Pancreas (tissue), 10 donors: ENCODE measurements around the gene RHOU. TPM values are rescaled to one million over a fixed set of nuclear protein-coding genes. Genes with fewer than 3 reads are reported as not detected.

ENCODE experiments used
- ATAC-seq, 4 donors: fragments of 200-7000 bp; cut with Tn5 transposase; one replicate each; pipeline versions ENCODE4 v1.8.0 to v1.9.1; 2020; ENCODE audit warnings: mild to moderate bottlenecking in 4 of 4, moderate library complexity in 4 of 4
- DNase-seq, 6 donors: peaks; one replicate each; pipeline ENCODE4 v3.0.0-alpha.2; 2020
- FAIRE-seq: peaks from 2 replicates; lab custom pipeline; 2012; peaks lifted over from hg19 to GRCh38; lab: Jason Lieb, UNC
- H3K27ac ChIP-seq, 4 donors: fragments of 200-600 bp; sonication (generic); 1 replicate in 3 of 4; 2 replicates in 1 of 4; pipeline versions ENCODE4 v1.5.0 to v1.8.0; 2020
- H3K27me3 ChIP-seq, 4 donors: fragments of 200-600 bp; one replicate each; pipeline ENCODE4 v1.8.0; 2021
- H3K36me3 ChIP-seq, 3 donors: fragments of 200-600 bp; sonication (generic) in 1 of 3; one replicate each; pipeline versions ENCODE4 v1.5.0 to v1.8.0; 2020 to 2021
- H3K4me1 ChIP-seq, 3 donors: fragments of 200-600 bp; one replicate each; pipeline ENCODE4 v1.8.0; 2021
- H3K4me3 ChIP-seq, 4 donors: fragments of 200-600 bp; sonication (generic) in 2 of 4; one replicate each; pipeline versions ENCODE4 v1.5.0 to v1.8.0; 2020 to 2021
- H3K9me3 ChIP-seq, 4 donors: fragments of 200-600 bp; one replicate each; pipeline ENCODE4 v1.8.0; 2021
- CTCF ChIP-seq, 4 donors: fragments of 200-600 bp; sonication (generic) in 3 of 4; IDR thresholded peaks; one replicate each; pipeline versions ENCODE4 v1.5.0 to v1.8.0; 2021; ENCODE audit warnings: antibody characterized with exemption in 4 of 4
- WGBS, 2 donors: extraction: QIAGEN DNeasy Blood & Tissue Kit; methylation state at CpG; one replicate each; pipeline ENCODE4 v1.1.7; 2013; 5-methylcytosine and 5-hydroxymethylcytosine counted together
- intact Hi-C, 3 donors: fragments of 100-400 bp; cut with DNase I; formaldehyde crosslinking; loops; one replicate each; pipeline versions ENCODE4 v1.11.1 to v1.14.2; 2022
- polyA plus RNA-seq, 2 donors: library from polyadenylated mRNA; stranded (reverse); fragments of 200-250 nt; gene quantifications; one replicate each; pipeline ENCODE4 v1.2.3, GENCODE V29; 2013
- total RNA-seq, 6 donors: library from RNA; stranded (reverse); fragmentation: NEBNext Ultra II Directional in 4 of 6; extraction: Animal tissue kit (Norgen Biotek cat#: 25700) in 4 of 6; gene quantifications; one replicate each; pipeline versions ENCODE4 v1.2.1 to v1.2.4, GENCODE V29; 2021 to 2023
- donor health status: healthy with polysubstance abuse.
- donor health status: DM: no; HTN: no; CAD: no; lungs with moderate emphysema.
- donor health status: DM: no; HTN: no; CAD: no.
- donor health status: control.
- donor health status: control.
- donor health status: Bipolar disorder and iron deficiency.
- donor health status: DM: yes; HTN: yes; CAD: no.
- donor health status: DM: no; HTN: no; CAD: no.
- donor health status: DM: no; HTN: no; CAD: no.
- donor health status: DM: yes; HTN: yes; CAD: no.

RHOU gene
- total and polyA plus RNA-seq, 8 donors, result 5.4 to 14.1 (median 9.8) TPM

GRCh38 chr1:228756457-228756856, 21.2 kb downstream of the RHOU start:
- Histone ChIP-seq H3K4me1 (no peaks in the 10 kb centered on the region), H3K36me3 (no peaks in the 10 kb centered on the region), H3K9me3 (no peaks in the 10 kb centered on the region), H3K27me3 (no peaks in the 10 kb centered on the region), H3K4me3 (no peak overlapping the region), H3K27ac (no peak overlapping the region)
- intact Hi-C loops, result no loop called here
- ATAC-seq, result no peak
- FAIRE-seq, result no peak
- DNase-seq, result no peak
- TF ChIP-seq CTCF (IDR thresholded peaks at IDR 0.05), result no peak
- WGBS, 2 donors, result 73 to 77% methylated on average over 5 of the region's 5 CpGs

GRCh38 chr1:228758447-228758846, 23.2 kb downstream of the RHOU start:
- TF ChIP-seq CTCF (IDR thresholded peaks at IDR 0.05), result no peak
- Histone ChIP-seq H3K4me1 (no peaks in the 10 kb centered on the region), H3K27ac (no peak overlapping the region), H3K27me3 (no peaks in the 10 kb centered on the region), H3K4me3 (no peak overlapping the region), H3K36me3 (no peaks in the 10 kb centered on the region), H3K9me3 (no peaks in the 10 kb centered on the region)
- FAIRE-seq (no peak), DNase-seq (no peak), ATAC-seq (no peak)
- intact Hi-C loops, result no loop called here
- 77 to 80% methylated on average over 4 of the region's 4 CpGs for WGBS, 2 donors

- Histone ChIP-seq H3K27ac (no peak overlapping the region), H3K9me3 (no peaks in the 10 kb centered on the region), H3K36me3 (no peaks in the 10 kb centered on the region), H3K27me3 (no peaks in the 10 kb centered on the region), H3K4me1 (no peaks in the 10 kb centered on the region), H3K4me3 (no peak overlapping the region)
- WGBS, 2 donors, result 87 to 96% methylated on average over 4 to 9 of the region's 9 CpGs
- no peak for TF ChIP-seq CTCF (IDR thresholded peaks at IDR 0.05)
- no peak for DNase-seq
- FAIRE-seq, result no peak
- intact Hi-C loops, result no loop called here
- ATAC-seq, result no peak
Observed at GRCh38 chr1:228760979-228761378, 25.7 kb downstream of the RHOU start.

GRCh38 chr1:228763561-228763960, 28.3 kb downstream of the RHOU start:
- intact Hi-C loops, result no loop called here
- Histone ChIP-seq H3K9me3 (no peaks in the 10 kb centered on the region), H3K4me1 (no peaks in the 10 kb centered on the region), H3K27ac (no peak overlapping the region), H3K36me3 (no peaks in the 10 kb centered on the region), H3K27me3 (no peaks in the 10 kb centered on the region), H3K4me3 (no peak overlapping the region)
- 80 to 82% methylated on average over 3 of the region's 3 CpGs for WGBS, 2 donors
- ATAC-seq (no peak), FAIRE-seq (no peak), DNase-seq (no peak)
- no peak for TF ChIP-seq CTCF (IDR thresholded peaks at IDR 0.05)

- Histone ChIP-seq H3K4me1 (no peaks in the 10 kb centered on the region), H3K27ac (no peak overlapping the region), H3K4me3 (no peak overlapping the region), H3K36me3 (no peaks in the 10 kb centered on the region), H3K9me3 (no peaks in the 10 kb centered on the region), H3K27me3 (no peaks in the 10 kb centered on the region)
- no peak for TF ChIP-seq CTCF (IDR thresholded peaks at IDR 0.05)
- 70 to 74% methylated on average over 8 of the region's 8 CpGs for WGBS, 2 donors
- peak in 3 of 4 donors; percentile 64 to 77 (median 71) for ATAC-seq
- intact Hi-C loops, result no loop called here
- FAIRE-seq, result no peak
- DNase-seq, result peak in 4 of 6 donors; percentile 17 to 59 (median 52)
Observed at GRCh38 chr1:228765168-228765946, 30.1 kb downstream of the RHOU start.
